ENCODE data around the gene KMT2D. TPM values are rescaled to one million over a fixed set of nuclear protein-coding genes. Genes with fewer than 3 reads are reported as not detected.

The KMT2D gene
- total and polyA plus RNA-seq, 2 donors (not counting 3 experiments of a cell fraction or from before 2014, with no cell fraction given), result 15.1 to 120 TPM

- Histone ChIP-seq H3K4me3 (replicated peaks in 1 of 3; ENCODE audit: insufficient read depth in 1 of 3, low read depth in 1 of 3, low read length in 3 of 3) (no peak overlapping the region), H3K4me1 (ENCODE audit: control insufficient read depth, extremely low read depth, insufficient read depth, low read length) (no peaks in the 10 kb centered on the region), H3K36me3 (ENCODE audit: control insufficient read depth in 2 of 2, extremely low read depth in 1 of 2, insufficient read depth in 2 of 2, low read length in 2 of 2) (peaks cover 48 to 89% of the 10 kb centered on the region in 2 experiments), H2AFZ (ENCODE audit: low read depth, low read length) (no peak overlapping the region), H3K9me3 (replicated peaks; ENCODE audit: control insufficient read depth, insufficient read depth, low read length) (no peaks in the 10 kb centered on the region), H3K79me2 (ENCODE audit: control insufficient read depth, insufficient read depth, low read length) (no peaks in the 10 kb centered on the region), H3K4me2 (ENCODE audit: insufficient read depth, low read length) (no peak overlapping the region), H3K9me1 (replicated peaks; ENCODE audit: control insufficient read depth, extremely low read depth, insufficient read depth, low read length) (no peaks in the 10 kb centered on the region), H3K9ac (replicated peaks; ENCODE audit: extremely low read depth, insufficient read depth, low read length) (no peak overlapping the region), H3K27ac (ENCODE audit: insufficient read depth, low read depth, low read length) (no peak overlapping the region), H4K20me1 (replicated peaks; ENCODE audit: control insufficient read depth, extremely low read depth, insufficient read depth, low read length) (no peaks in the 10 kb centered on the region), H3K27me3 (ENCODE audit: control insufficient read depth in 2 of 2, insufficient read depth in 2 of 2, low read length in 2 of 2) (no peaks in the 10 kb centered on the region)
- POLR2A ChIA-PET, result no interaction called here
- CTCF ChIA-PET, result interaction anchor here (1.2 to 1.8 kb wide), 3 partner anchors 16 to 45 kb away, joined by 5 read pairs; no protein-coding TSS in a partner anchor
- DNase-seq (ENCODE audit: low read depth, low spot score) (no peak), FAIRE-seq (no peak)
- intact Hi-C loops (cut with micrococcal nuclease), result no loop called here
- dilution Hi-C loops (cut with MboI; ENCODE audit: extremely low pct_ligation_motif_present, low sequenced_read_pairs), result no loop called here
- TF ChIP-seq GATA2 (IDR thresholded peaks at IDR 0.05; ENCODE audit: insufficient read depth, insufficient read length, low read depth, low read length) (no peak), POLR2AphosphoS5 (IDR thresholded peaks at IDR 0.05; ENCODE audit: insufficient read depth, low read depth, low read length) (no peak), FOS (IDR thresholded peaks at IDR 0.05; ENCODE audit: borderline replicate concordance, insufficient read depth, low read length) (no peak), JUN (IDR thresholded peaks at IDR 0.05; ENCODE audit: borderline replicate concordance, insufficient read depth, insufficient read length, low read depth) (no peak), MYC (IDR thresholded peaks at IDR 0.05; ENCODE audit: low read depth, low read length) (no peak), CTCF (IDR thresholded peaks at IDR 0.05; ENCODE audit: extremely low read depth in 1 of 2, insufficient read depth in 1 of 2, low read depth in 1 of 2, low read length in 2 of 2) (no peak), EZH2 (IDR thresholded peaks at IDR 0.05; ENCODE audit: borderline replicate concordance, low read depth, low read length, severe bottlenecking) (no peak), POLR2A (IDR thresholded peaks at IDR 0.05; ENCODE audit: low read depth, low read length) (no peak)
- TF ChIP-seq, protein P1, sequence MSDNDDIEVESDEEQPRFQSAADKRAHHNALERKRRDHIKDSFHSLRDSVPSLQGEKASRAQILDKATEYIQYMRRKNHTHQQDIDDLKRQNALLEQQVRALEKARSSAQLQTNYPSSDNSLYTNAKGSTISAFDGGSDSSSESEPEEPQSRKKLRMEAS (IDR thresholded peaks at IDR 0.05; ENCODE audit: insufficient read depth, insufficient read length), result no peak
- no TSS peak for BruUV-seq (replicated peaks)
Measured at GRCh38 chr12:49041881-49042484, 18.6 kb downstream of the KMT2D start.

All from endothelial cell of umbilical vein (primary cell).